GF-D8 (cell line): ENCODE measurements around the gene DCAF8.

Source experiments
- DNase-seq: peaks from one replicate; lab custom pipeline; 2025; lab: John Stamatoyannopoulos, UW

The DCAF8 gene

DNA sequence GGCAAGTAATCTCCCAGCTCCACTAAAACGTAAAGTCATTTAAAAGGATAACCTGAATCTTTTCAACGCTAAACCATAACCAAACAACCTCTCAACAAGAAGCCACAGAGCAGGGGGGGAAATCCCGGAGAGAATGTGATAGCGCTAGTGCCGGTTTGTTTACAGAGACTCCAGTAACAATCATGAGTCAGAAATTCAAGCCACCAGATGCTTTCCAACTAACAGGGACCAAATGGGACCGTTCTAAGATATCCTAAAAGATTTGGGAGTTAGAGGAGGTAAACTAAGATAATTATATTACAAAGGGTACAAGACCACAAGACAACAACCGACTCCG lies 825 bp downstream of the DCAF8 start:
- DNase-seq, result no peak

DNA sequence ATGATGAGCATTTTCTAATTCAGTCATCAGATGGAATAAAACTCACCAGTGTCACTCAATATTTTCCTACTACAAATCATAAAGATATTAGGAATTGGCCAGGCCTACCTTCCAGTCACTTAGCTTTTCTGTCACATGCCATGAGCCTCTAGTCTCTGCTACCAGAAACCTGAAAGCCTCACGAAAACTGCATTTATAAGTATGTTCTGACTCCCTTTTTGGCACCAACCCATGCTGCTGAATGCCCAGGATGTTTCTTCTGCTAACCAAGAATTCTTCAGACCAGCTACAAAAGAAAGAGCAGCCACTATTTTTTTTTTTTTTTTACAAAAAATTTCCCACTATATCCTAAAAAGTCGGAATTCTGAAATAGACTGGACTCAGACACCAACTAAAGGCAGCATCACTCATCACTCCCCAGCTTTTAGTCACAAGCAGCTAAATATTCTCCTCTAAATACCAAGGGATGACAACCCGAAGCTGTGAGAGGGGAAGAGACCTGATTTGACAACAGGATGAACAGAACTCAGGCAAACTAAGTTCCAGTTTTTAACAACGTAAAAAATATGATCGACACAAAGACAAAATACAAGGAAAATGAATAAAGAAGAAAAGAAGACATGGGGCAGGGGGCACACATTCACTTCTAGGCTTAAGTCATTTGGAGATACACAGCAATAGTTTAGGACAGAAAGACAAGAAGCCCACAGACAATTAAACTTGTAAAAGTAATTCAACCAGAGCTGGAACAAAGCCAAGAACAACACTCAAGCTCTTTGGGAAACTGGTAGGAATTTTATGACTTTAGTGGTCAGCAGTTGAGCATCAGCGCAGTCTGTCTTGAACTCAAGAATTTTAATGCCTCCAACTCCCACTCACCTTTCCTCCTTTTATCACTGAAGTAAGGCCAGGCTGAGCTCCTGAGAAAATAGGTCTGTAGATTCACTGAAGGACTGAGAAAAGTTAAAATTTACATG lies 1.7 kb downstream of the DCAF8 start:
- no peak for DNase-seq

- DNase-seq, result no peak
Measured at GRCh38 chr1:160258177-160258798, 4.1 kb downstream of the DCAF8 start.

GRCh38 chr1:160257411-160258015 lies 4.8 kb downstream of the DCAF8 start:
- no peak for DNase-seq

GRCh38 chr1:160256396-160257046 lies 5.8 kb downstream of the DCAF8 start:
- DNase-seq, result no peak

DNA sequence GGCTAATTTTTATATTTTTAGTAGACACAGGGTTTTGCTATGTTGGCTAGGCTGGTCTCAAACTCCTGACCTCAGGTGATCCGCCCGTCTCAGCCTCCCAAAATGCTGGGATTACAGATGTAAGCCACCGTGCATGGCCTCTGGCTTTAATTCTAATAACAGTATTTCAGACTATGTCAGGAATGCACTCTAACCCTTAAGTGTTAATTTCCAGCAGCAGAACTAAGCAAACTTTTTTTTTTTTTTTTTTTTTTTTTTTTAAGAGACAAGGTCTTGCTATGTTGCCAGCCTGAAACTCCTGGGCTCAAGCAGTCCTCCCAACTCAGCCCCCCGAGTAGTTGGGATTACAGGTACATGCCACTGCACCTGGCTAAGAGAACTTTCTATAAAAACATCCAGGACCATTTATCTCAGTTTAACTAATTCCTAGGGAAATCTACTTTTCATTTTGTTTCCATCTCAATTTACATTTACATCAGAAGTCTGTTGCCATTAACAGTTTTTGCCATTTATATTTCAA lies 6.5 kb downstream of the DCAF8 start:
- DNase-seq, result no peak

GRCh38 chr1:160251687-160252526 lies 10.4 kb downstream of the DCAF8 start:
- peak; percentile 21 for DNase-seq

DNA sequence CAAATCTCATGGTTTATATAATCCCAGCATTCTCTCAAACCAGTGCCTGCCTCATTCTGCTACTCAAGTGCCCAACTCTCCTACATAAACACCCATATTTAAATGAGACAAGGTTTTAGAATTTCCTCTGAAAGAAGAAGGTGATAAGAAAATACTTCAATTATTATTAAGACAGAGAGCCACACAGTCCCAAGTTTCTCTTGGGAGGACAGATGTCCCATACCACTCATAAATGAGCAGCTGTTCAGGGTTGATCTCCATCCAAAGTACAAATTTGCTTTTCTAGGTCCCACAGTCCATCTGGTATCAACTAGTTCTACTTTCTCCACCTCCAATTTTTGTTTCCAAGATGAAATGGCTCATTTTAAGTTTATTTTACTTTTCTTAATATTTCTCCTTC lies 11.3 kb downstream of the DCAF8 start:
- DNase-seq, result no peak

DNA sequence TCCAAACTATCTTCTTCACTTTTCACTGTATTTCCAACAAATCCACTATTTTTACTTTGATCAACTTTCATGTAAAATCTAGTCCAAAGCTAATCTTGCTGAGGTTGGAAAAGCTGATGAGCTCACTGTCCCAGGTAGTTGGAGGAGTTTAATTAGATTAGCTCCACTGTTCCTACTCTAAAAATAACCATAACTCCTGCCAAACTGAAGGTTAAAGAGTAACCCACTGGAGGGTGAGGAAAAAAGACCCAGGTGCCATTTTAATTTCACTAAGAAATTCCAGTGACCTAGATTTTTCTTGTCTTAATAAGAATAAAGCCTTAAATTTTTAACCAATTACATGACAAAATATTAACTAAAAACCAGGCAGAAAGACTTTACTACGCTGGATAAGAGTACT lies 15.3 kb downstream of the DCAF8 start:
- no peak for DNase-seq

DNA sequence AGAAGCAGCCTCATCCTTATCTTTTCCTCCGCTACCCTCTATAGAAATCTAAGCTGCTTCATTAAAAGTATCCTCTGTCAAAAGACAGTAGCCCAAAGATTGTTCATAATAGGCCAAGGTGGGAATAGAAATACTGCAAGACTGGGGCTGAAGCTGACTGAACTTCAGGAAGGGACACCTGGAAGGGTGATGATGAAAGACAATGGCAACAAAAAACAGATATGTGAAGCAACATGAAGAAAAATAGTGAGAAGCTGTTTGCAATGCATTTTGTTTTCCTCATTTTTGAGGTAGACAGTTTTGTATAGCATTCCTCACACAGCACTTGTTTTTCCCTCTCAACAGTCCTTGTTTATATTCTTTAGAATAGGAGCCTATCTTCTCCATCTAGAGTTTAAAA lies 16.9 kb downstream of the DCAF8 start:
- no peak for DNase-seq

- DNase-seq, result no peak
Measured at GRCh38 chr1:160244209-160244608, 18.1 kb downstream of the DCAF8 start.

DNA sequence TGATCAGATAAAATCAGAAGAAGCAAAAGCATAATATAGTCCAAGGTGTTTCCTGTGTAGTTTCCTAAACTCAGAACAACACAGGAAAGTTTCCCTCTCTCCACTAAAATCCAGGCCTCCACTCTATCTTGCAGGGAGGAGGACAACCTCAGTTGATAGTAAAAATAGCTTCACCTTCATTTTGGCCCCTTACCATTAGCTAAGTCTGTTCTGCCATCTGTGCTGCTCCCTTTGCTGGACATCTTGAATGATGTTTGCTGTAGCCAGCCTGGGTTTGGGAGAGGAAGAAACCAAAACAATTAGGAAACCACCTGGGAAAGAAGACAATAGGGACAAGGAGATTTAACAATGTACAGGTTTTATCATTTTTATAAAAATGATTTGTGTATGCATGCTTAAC lies 18.6 kb downstream of the DCAF8 start:
- no peak for DNase-seq

- DNase-seq, result no peak
Measured at GRCh38 chr1:160239582-160240299, 22.6 kb downstream of the DCAF8 start.

GRCh38 chr1:160238408-160238807 lies 23.9 kb downstream of the DCAF8 start:
- no peak for DNase-seq

- no peak for DNase-seq
Measured at GRCh38 chr1:160237558-160237957, 24.8 kb downstream of the DCAF8 start.

DNA sequence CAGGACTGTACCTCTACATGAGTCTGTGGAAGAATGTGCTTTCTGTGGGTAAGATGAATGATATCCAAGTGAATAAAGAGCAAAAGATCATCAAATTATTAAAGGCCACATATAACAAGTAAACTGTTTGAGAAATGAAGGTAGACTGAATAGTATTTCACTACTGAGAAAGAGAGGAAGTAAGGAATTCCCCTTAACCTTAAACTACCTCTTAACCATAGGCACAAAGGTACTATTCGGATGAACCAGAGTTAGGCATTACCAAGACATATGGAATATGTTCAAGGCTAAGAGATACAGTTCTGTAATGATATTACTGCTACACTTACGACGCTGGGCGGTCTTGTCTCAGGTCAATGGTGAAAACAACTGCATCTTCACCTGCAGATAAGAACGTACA lies 25.5 kb downstream of the DCAF8 start:
- DNase-seq, result no peak

- no peak for DNase-seq
Measured at GRCh38 chr1:160232911-160233310, 29.4 kb downstream of the DCAF8 start.

DNA sequence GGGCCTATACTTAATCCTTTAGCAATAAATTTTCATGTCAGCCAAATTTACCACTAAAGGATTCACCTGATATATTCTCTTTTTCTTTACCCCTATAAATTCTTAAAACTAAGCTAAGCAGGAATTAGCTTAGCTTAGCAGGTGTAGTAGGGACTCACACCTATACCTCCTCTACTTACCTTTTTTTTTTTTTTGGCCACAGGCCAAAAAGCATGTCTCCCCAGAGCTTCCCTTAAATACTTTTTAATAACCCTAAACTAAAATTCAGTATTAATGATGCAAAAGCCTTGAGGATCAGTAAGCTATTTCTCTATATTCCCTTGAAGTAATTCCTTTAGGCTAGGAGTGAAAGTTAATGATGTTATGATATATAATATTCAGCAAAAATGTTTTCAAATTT lies 33.9 kb downstream of the DCAF8 start:
- no peak for DNase-seq

DNA sequence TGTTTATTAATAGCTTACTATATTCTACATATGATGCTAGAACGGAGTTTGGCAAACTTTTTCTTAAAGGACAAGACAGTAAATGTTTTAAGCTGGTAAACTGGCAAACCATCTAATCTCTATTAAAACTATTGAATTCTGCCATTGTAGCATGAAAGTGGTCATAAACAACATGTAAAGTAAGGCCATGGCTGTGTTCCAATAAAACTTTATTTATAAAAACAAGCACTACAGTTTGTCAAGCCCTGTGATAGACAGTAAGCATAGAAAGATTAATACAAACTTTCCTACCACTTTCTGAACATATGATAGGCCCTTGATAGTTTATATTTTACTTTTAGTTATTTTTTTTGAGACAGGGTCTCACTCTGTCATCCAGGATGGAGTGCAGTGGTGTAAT lies 34.8 kb downstream of the DCAF8 start:
- no peak for DNase-seq

DNA sequence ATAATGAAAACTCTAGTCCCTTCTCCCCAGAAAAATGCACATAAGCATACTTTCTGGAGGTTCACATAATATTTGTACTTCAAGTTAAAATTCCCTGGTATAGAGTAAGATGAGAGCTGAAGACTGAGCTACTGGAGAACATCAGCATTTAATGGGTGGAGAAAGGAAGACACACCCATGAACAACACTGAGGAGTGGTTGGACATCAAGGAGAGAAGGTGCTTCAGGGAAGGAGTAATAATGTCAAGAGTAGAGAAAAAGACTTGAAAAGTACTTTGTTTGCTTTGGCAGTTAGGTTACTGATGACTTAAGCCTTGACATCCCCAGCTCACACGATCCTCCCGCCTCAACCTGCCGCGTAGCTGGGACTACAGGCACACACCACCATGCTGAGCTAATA lies 35.3 kb downstream of the DCAF8 start:
- no peak for DNase-seq

- DNase-seq, result no peak
Measured at GRCh38 chr1:160226623-160227022, 35.7 kb downstream of the DCAF8 start.
